ENCODE data around the gene TCF7L2.

Gene TCF7L2

GRCh38 chr10:113066561-113067312 lies 116.7 kb downstream of the TCF7L2 start:
- DNase-seq (ENCODE audit: low spot score), result no peak

DNA sequence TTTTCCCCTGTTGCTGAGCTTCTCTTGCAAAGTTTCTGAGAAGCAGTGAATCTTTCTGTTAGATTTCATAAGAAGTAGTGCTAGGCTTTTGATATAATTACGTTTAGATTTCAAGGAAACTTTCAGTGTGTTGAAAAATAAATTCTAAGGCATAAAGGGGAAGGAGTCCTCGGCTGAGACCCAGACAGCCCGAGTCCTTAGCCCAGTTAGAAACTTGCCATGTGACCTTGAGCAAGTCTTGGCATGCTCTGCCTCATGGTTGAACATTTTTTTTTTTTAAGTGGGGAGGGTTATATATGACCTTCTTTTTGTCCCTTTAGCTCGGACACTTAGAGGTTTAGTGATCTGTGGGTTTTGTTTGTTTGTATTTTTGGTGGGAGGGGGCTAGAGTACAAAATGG lies 117.5 kb downstream of the TCF7L2 start:
- DNase-seq (ENCODE audit: low spot score), result no peak

- no peak for DNase-seq (ENCODE audit: low spot score)
Observed at GRCh38 chr10:113068178-113068890, 118.3 kb downstream of the TCF7L2 start.

- no peak for DNase-seq (ENCODE audit: low spot score)
Observed at GRCh38 chr10:113069595-113069994, 119.5 kb downstream of the TCF7L2 start.

GRCh38 chr10:113071446-113071845 lies 121.4 kb downstream of the TCF7L2 start:
- DNase-seq (ENCODE audit: low spot score), result no peak

GRCh38 chr10:113073549-113074189 lies 123.6 kb downstream of the TCF7L2 start:
- DNase-seq (ENCODE audit: low spot score), result no peak

DNA sequence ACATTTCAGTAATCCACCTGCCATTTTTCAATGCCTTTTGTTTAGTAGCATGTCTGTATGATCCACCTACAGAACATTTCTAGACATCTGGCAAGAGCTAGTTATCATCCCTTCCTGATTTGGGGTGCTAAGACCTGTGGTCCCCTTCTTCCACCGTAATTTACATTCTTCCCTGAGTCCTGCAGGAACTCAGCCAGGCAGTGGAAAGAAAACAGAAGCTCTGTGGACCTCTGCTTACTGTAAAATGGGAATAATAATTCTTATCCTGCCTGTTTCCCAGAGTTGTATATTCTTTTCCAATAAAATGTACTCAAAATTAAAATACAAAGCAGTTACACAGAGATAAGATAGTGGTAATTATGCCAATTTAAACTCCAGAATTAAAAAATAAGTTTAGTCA lies 126.9 kb downstream of the TCF7L2 start:
- no peak for DNase-seq (ENCODE audit: low spot score)

- no peak for DNase-seq (ENCODE audit: low spot score)
Observed at GRCh38 chr10:113078282-113078907, 128.3 kb downstream of the TCF7L2 start.

DNA sequence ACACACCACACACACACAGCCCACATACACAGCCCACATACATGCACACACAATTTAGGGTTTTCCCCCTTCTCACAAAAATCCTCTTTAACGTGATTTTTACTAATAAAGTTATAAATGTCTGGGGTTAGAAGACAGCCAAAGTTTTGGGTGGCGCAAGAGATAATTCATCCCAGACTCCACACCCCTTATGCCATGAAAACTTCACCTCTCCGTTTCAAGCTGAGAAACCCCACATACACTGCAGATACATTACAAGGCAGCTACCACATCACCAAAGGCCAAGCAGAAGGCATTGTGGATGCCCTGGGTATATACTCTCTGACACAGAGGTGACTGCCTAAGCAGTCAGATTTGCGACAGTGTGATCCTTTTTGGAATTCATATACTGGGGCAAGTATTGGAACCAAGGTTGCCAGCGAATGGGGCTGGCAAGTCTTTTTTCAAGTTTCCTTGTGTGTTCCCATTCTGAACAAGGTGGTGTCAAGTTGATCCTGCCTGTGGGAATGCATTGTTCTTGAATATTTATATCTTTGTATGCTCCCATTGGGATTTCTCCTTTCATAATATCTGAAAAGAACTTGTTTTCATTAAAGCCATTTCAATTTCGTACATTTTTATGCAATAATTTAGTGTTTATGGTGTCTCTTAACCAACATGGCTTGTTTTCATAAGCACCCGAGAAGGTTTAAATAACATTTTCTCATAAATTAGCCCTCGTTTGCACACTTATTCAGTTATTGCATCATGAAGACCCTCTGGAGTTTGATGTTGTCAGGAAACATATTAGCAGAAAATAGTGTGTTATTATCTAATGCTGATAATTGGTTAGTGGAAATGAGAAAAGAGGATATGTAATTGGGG lies 130.2 kb downstream of the TCF7L2 start:
- no peak for DNase-seq (ENCODE audit: low spot score)

DNA sequence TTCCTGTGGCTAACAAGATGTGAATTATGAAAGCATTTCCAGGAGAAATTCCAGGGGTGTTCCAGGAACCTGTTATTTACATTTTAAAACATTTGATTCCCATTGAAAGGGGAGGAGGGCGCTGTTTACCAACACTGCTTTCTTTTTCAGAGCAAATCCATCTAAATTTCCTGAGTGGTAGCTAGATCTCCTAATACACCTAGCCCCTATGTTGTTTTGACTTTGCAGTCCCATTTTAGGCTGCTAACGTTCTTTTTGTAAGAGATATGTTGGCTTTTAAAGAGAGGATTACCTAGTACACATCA lies 130.8 kb downstream of the TCF7L2 start:
- DNase-seq (ENCODE audit: low spot score), result no peak

DNA sequence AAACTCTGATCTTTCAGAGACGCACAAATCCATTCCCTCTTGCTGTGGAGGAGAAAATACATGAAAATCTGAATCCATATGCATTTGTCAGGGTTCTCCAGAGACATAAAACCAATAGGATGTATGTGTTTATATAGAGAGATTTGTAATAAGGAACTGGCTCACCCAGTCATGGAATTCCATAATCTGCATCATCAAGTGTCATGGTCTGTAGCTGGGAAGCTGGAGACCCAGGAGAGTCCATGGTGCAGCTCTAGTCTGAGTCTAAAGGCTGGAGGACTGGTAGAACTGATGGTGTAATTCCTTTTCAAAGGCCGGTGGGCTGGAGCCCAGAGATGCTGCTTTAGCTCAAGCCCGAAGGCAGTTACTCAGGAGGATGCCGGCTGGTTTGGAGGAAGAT lies 134.0 kb downstream of the TCF7L2 start:
- no peak for DNase-seq (ENCODE audit: low spot score)

DNA sequence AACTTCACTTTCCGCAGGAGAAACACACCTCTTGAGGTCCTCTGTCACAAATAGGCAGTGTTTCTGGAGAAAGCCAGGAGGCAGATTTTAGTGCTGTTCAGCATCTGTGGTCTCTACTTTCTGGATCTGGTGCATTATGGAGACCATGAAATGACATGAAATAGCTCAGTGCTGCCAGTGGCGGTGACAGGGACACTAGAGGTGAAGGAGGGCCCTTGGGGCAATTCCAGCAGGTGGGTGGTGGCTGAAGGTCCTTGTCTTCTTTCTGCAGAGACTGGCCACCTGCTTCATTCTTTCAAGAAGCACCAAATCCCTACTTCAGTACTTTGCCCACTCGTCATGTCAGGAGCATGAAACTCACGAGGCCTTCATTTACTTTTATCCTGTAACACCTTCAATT lies 135.7 kb downstream of the TCF7L2 start:
- DNase-seq (ENCODE audit: low spot score), result no peak

GRCh38 chr10:113086282-113086681 lies 136.2 kb downstream of the TCF7L2 start:
- DNase-seq (ENCODE audit: low spot score), result no peak

DNA sequence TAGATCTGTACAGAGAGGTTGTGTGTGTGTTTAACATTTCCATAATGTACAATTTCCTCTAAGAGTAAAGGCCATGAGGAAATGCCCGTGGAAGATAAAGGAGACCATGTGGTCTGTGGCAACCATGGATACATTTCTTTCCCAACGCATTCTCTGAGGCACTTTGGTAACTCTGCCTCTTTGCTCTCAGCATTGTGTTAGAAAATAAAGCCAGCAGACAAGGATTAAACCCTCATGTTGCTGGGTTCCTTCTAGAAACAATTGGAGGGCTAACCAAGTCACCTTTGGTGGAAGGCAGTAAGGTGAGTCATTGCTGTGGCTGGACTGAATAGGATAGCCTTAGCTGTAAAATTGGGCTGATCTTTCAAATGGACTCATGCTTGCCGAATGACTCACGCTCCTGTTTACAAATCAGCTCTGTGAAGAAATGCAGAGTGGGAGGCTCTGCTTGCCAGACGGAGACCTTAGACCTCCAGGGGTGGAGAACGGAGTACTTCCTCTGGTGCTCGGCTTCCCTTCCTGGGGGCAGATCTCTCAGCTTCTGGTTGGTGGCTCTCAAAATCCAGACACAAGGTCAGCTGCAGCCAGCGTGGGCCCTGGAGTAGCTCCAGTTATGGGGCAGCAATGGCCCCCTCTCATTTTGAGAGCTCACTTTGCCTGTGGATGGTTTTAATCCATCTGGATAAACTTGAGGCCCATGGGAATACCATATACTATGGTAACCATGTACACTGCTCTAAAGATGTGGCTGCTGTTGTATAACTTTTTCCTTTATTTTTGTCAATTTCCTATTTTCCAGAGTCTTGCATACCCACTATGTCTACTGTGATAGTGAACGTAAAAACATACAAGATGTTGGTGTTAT lies 137.3 kb downstream of the TCF7L2 start:
- DNase-seq (ENCODE audit: low spot score), result no peak

- no peak for DNase-seq (ENCODE audit: low spot score)
Observed at GRCh38 chr10:113088194-113088593, 138.1 kb downstream of the TCF7L2 start.

DNA sequence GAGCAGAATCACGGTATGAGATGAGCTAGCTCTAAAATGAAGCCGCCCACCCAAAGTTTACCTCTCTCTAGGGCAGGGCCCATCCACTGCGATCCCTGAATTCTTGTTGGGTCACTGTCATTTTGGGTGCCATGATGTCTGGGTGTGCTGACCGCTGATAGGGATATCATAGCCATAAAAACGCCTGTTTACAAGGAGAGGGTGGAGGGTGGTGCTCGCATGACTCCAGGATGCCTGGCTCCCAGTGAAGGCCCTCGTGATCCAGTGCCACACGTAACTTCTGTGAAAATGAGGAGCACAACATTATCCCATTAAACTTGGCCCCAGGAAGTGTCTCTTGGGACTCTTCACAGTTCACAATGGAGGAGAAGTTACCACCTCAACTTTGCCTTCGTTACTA lies 139.5 kb downstream of the TCF7L2 start:
- no peak for DNase-seq (ENCODE audit: low spot score)

DNA sequence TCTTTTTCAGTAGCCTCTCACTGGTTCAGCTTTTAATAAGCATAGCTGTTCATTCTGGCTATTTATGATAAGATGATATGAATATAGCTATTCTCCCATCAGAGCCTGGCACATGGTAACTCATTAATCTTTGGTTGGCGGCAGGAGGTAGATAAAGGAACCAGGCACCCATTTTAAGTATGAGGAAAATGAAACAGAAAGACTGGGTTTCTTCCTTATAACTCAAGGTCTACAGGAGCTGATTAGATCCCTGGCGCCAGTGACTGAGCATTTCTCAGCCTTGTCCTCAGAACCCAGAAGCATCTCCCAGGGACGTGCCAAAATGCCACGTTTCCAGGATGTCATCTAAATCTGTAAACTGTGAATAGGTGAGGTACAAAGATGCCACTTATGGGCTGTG lies 141.9 kb downstream of the TCF7L2 start:
- DNase-seq (ENCODE audit: low spot score), result no peak

DNA sequence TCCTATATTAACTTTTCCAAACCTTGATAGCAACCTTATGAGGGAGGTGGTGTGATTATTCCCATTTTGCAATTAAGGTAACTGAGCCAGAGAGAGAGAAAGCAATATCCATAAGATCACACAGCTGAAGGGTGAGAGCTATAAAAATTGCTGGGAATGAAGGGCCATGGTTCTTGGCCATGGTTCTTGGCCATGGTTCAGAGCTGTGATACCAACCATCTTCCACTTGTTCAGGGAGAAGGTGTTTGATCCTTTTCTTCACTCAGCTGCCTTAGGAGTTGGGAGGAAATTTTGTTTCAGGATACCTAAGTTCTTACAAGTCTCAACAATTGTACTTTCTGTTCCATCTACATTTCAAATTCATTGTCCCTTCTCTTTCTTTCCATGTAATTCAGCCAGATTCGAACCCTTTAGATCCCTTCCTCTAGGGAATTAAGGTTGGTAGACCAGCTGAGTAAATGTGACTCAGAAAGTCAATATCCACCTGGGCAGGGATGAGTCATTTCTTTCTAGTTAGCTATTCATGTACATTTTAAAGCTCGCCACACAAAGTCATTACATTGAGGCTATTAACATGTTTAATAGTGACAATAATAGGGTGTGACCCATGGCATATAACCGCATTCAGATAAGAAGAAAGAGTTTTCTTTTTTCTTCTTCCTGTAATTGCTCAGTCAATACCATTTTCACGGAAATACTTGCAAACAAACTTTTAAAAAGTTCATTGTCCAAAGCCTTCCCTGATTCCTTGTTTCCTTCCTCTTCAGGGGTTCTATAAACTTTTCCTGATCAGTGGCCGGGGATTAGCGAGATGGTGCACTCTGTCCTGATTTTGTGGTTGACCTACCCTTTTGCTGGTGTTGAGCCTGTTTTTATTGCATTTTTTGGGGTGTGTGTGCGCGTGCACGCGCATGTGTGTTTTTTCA lies 143.4 kb downstream of the TCF7L2 start:
- DNase-seq (ENCODE audit: low spot score), result no peak

- DNase-seq (ENCODE audit: low spot score), result no peak
Observed at GRCh38 chr10:113094114-113094486, 144.1 kb downstream of the TCF7L2 start.

All from cerebellar cortex (tissue), 1 donor.